ENCODE measurements around the gene RNF113B.
A peak's percentile ranks its signal among the peaks of the same experiment; 100 is the strongest.

Gene RNF113B

GRCh38 chr13:98216711-98217285 lies 39.7 kb upstream of the RNF113B start:
- no peak overlapping the region for H3K4me3 ChIP-seq (ENCODE audit: low read depth in 1 of 2, low read length in 2 of 2)
- peak overlapping the region; percentile 25 for H3K27ac ChIP-seq (ENCODE audit: low read depth, low read length)
- peaks cover 37% of the 10 kb centered on the region for H3K4me1 ChIP-seq (ENCODE audit: insufficient read depth, low read length)
- H3K27me3 ChIP-seq (ENCODE audit: control insufficient read depth in 1 of 2, insufficient read depth in 2 of 2, low read length in 2 of 2) = no peaks in the 10 kb centered on the region
- no peaks in the 10 kb centered on the region for H3K9me3 ChIP-seq (ENCODE audit: low read length)
- no peaks in the 10 kb centered on the region for H3K36me3 ChIP-seq (ENCODE audit: insufficient read depth, low read length)
- H3K9ac ChIP-seq (ENCODE audit: low read length) = no peak overlapping the region

- no peak overlapping the region for H3K4me3 ChIP-seq (ENCODE audit: low read depth in 1 of 2, low read length in 2 of 2)
- H3K9me3 ChIP-seq (ENCODE audit: low read length) = no peaks in the 10 kb centered on the region
- no peaks in the 10 kb centered on the region for H3K36me3 ChIP-seq (ENCODE audit: insufficient read depth, low read length)
- peaks cover 34% of the 10 kb centered on the region for H3K4me1 ChIP-seq (ENCODE audit: insufficient read depth, low read length)
- no peak overlapping the region for H3K27ac ChIP-seq (ENCODE audit: low read depth, low read length)
- H3K9ac ChIP-seq (ENCODE audit: low read length) = no peak overlapping the region
- no peaks in the 10 kb centered on the region for H3K27me3 ChIP-seq (ENCODE audit: control insufficient read depth in 1 of 2, insufficient read depth in 2 of 2, low read length in 2 of 2)
Observed at GRCh38 chr13:98216135-98216565, 39.1 kb upstream of the RNF113B start.

DNA sequence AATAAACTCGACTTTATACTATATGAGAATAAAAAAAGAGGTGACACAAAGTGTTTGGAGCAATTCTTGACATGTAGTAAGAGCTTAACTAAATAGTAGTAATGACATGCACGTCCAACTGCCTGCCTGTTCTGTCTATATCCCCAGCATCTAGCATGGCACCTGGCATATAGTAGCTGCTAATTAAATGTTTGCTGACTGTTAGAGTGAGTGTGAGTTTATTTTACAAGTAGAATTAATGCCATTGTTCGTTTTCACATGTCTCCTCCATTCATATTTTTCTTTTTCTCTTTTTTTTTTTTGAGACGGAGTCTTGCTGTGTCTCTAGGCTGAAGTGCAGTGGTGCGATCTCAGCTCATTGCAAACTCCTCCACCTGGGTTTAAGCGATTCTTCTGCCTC lies 38.4 kb upstream of the RNF113B start:
- Histone ChIP-seq H3K4me1 (ENCODE audit: insufficient read depth, low read length) (peaks cover 28% of the 10 kb centered on the region), H3K4me3 (ENCODE audit: low read depth in 1 of 2, low read length in 2 of 2) (no peak overlapping the region), H3K36me3 (ENCODE audit: insufficient read depth, low read length) (no peaks in the 10 kb centered on the region), H3K27me3 (ENCODE audit: control insufficient read depth in 1 of 2, insufficient read depth in 2 of 2, low read length in 2 of 2) (no peaks in the 10 kb centered on the region), H3K9me3 (ENCODE audit: low read length) (no peaks in the 10 kb centered on the region), H3K27ac (ENCODE audit: low read depth, low read length) (no peak overlapping the region), H3K9ac (ENCODE audit: low read length) (no peak overlapping the region)

DNA sequence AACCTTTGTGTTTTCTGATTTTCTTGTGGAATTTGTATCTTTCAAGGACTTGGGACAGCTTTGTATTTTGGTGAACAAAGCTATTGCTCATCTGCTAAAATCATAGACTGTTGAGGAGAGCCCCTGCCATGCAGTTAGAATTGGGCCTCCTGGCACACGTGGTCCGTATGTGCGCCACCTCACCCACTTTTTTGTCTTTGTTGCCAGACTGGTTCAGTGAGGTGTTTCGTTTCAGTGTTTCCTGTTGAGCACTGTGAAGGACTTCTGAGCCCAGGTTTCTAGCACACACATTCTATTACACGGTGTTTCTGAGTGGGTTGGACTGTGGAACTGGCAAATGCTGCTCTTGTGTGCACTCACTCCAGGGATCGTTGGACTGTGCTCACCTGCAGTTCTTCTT lies 37.6 kb upstream of the RNF113B start:
- no peaks in the 10 kb centered on the region for H3K36me3 ChIP-seq (ENCODE audit: insufficient read depth, low read length)
- no peak overlapping the region for H3K9ac ChIP-seq (ENCODE audit: low read length)
- no peak overlapping the region for H3K4me3 ChIP-seq (ENCODE audit: low read depth in 1 of 2, low read length in 2 of 2)
- H3K9me3 ChIP-seq (ENCODE audit: low read length) = no peaks in the 10 kb centered on the region
- H3K27me3 ChIP-seq (ENCODE audit: control insufficient read depth in 1 of 2, insufficient read depth in 2 of 2, low read length in 2 of 2) = no peaks in the 10 kb centered on the region
- H3K27ac ChIP-seq (ENCODE audit: low read depth, low read length) = no peak overlapping the region
- H3K4me1 ChIP-seq (ENCODE audit: insufficient read depth, low read length) = peaks cover 20% of the 10 kb centered on the region

DNA sequence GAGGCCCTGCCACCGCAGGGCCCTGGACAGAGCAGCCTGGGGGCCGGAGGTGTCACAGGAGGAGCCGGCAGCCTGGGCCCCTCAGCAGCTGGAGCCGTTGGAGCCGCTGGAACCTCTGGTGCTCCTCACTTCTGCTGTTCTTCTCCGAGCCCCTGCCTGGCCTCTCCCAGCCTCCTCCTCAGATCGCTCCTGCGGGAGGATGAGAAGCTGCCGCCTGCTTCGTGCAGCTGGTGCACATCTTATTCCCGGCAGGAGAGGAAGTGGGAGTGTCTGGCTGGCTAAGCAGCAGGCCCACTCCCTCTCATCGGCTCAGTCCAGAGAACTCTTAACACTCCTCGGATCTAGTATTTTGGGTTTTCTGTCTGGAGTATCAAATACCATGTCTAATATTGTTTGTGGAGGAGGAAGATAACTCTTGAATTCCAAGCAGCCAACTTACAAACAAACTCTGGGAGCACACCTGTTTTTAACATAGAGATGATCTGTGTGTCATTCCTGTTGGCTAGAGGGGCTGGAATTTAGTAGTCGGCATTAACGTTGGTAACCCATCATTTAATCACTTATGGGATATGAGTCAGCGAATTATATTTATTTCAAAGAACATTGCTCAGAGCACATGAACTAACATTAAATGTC lies 37.1 kb upstream of the RNF113B start:
- Histone ChIP-seq H3K27ac (ENCODE audit: low read depth, low read length) (peak overlapping the region; percentile 48), H3K4me1 (ENCODE audit: insufficient read depth, low read length) (peaks cover 19% of the 10 kb centered on the region)

DNA sequence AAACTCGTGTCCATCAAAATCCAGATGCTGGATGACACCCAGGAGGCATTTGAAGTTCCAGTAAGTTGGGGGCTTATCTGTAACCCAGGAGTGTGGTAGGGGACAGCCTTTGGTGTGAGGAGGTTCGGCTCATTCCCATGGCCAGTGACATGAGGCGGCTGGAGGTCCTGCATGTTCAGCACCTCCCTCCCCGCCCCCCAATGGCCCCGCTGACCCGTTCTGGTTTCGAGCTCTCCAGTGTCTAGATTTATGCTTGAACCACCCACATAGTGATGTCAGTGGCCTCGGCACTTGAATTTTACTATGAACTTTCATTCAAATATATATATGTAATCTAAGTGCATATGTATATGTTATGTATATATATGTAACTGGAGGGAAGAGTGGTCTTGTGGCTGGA lies 36.3 kb upstream of the RNF113B start:
- no peak overlapping the region for H3K27ac ChIP-seq (ENCODE audit: low read depth, low read length)

More for the DNA sequence above, 37.1 kb upstream of the RNF113B start:
- Histone ChIP-seq H3K4me3 (ENCODE audit: low read depth in 1 of 2, low read length in 2 of 2) (no peak overlapping the region), H3K9ac (ENCODE audit: low read length) (no peak overlapping the region), H3K9me3 (ENCODE audit: low read length) (no peaks in the 10 kb centered on the region), H3K27me3 (ENCODE audit: control insufficient read depth in 1 of 2, insufficient read depth in 2 of 2, low read length in 2 of 2) (no peaks in the 10 kb centered on the region), H3K36me3 (ENCODE audit: insufficient read depth, low read length) (no peaks in the 10 kb centered on the region)

DNA sequence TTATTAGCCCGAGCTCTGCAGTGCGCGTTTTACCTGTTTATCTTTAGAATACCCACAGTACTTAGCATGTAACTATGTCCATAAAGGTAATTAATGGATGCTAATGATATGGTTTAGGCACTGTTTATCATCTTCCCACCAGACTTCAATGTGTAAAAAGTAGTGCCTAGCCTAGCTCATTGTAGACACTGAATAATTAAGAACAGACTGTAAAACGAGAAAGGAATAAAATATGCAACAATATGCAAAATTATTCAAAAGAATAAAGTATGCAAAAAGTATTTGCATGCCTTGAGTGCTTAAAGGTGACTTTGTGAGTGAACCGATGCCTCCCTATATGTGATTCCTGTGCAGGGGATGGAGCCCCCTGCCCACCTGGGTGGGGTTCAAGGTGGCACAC lies 35.7 kb upstream of the RNF113B start:
- H3K4me3 ChIP-seq (ENCODE audit: low read depth in 1 of 2, low read length in 2 of 2) = no peak overlapping the region
- no peak overlapping the region for H3K9ac ChIP-seq (ENCODE audit: low read length)
- no peak overlapping the region for H3K27ac ChIP-seq (ENCODE audit: low read depth, low read length)
- H3K9me3 ChIP-seq (ENCODE audit: low read length) = no peaks in the 10 kb centered on the region
- peaks cover 25% of the 10 kb centered on the region for H3K4me1 ChIP-seq (ENCODE audit: insufficient read depth, low read length)
- H3K27me3 ChIP-seq (ENCODE audit: control insufficient read depth in 1 of 2, insufficient read depth in 2 of 2, low read length in 2 of 2) = no peaks in the 10 kb centered on the region
- no peaks in the 10 kb centered on the region for H3K36me3 ChIP-seq (ENCODE audit: insufficient read depth, low read length)

More for the DNA sequence above, 36.3 kb upstream of the RNF113B start:
- Histone ChIP-seq H3K36me3 (ENCODE audit: insufficient read depth, low read length) (no peaks in the 10 kb centered on the region), H3K9ac (ENCODE audit: low read length) (no peak overlapping the region), H3K4me3 (ENCODE audit: low read depth in 1 of 2, low read length in 2 of 2) (no peak overlapping the region), H3K9me3 (ENCODE audit: low read length) (no peaks in the 10 kb centered on the region), H3K4me1 (ENCODE audit: insufficient read depth, low read length) (peaks cover 19% of the 10 kb centered on the region), H3K27me3 (ENCODE audit: control insufficient read depth in 1 of 2, insufficient read depth in 2 of 2, low read length in 2 of 2) (no peaks in the 10 kb centered on the region)

GRCh38 chr13:98208606-98209005 lies 31.5 kb upstream of the RNF113B start:
- Histone ChIP-seq H3K4me1 (ENCODE audit: insufficient read depth, low read length) (peaks cover 27% of the 10 kb centered on the region), H3K4me3 (ENCODE audit: low read depth in 1 of 2, low read length in 2 of 2) (no peak overlapping the region), H3K27ac (ENCODE audit: low read depth, low read length) (peak overlapping the region; percentile 48), H3K27me3 (ENCODE audit: control insufficient read depth in 1 of 2, insufficient read depth in 2 of 2, low read length in 2 of 2) (no peaks in the 10 kb centered on the region), H3K9me3 (ENCODE audit: low read length) (no peaks in the 10 kb centered on the region), H3K36me3 (ENCODE audit: insufficient read depth, low read length) (no peaks in the 10 kb centered on the region), H3K9ac (ENCODE audit: low read length) (no peak overlapping the region)

GRCh38 chr13:98207416-98207815 lies 30.3 kb upstream of the RNF113B start:
- H3K4me3 ChIP-seq (ENCODE audit: low read depth in 1 of 2, low read length in 2 of 2) = no peak overlapping the region
- no peak overlapping the region for H3K9ac ChIP-seq (ENCODE audit: low read length)
- H3K27ac ChIP-seq (ENCODE audit: low read depth, low read length) = peak overlapping the region; percentile 78
- H3K9me3 ChIP-seq (ENCODE audit: low read length) = no peaks in the 10 kb centered on the region
- H3K4me1 ChIP-seq (ENCODE audit: insufficient read depth, low read length) = peaks cover 29% of the 10 kb centered on the region
- H3K36me3 ChIP-seq (ENCODE audit: insufficient read depth, low read length) = no peaks in the 10 kb centered on the region
- no peaks in the 10 kb centered on the region for H3K27me3 ChIP-seq (ENCODE audit: control insufficient read depth in 1 of 2, insufficient read depth in 2 of 2, low read length in 2 of 2)

GRCh38 chr13:98206946-98207345 lies 29.9 kb upstream of the RNF113B start:
- Histone ChIP-seq H3K9ac (ENCODE audit: low read length) (no peak overlapping the region), H3K27me3 (ENCODE audit: control insufficient read depth in 1 of 2, insufficient read depth in 2 of 2, low read length in 2 of 2) (no peaks in the 10 kb centered on the region), H3K4me1 (ENCODE audit: insufficient read depth, low read length) (peaks cover 34% of the 10 kb centered on the region), H3K4me3 (ENCODE audit: low read depth in 1 of 2, low read length in 2 of 2) (no peak overlapping the region), H3K27ac (ENCODE audit: low read depth, low read length) (peak overlapping the region; percentile 78), H3K9me3 (ENCODE audit: low read length) (no peaks in the 10 kb centered on the region), H3K36me3 (ENCODE audit: insufficient read depth, low read length) (no peaks in the 10 kb centered on the region)

GRCh38 chr13:98204546-98204945 lies 27.5 kb upstream of the RNF113B start:
- Histone ChIP-seq H3K9ac (ENCODE audit: low read length) (no peak overlapping the region), H3K27me3 (ENCODE audit: control insufficient read depth in 1 of 2, insufficient read depth in 2 of 2, low read length in 2 of 2) (no peaks in the 10 kb centered on the region), H3K27ac (ENCODE audit: low read depth, low read length) (no peak overlapping the region), H3K9me3 (ENCODE audit: low read length) (no peaks in the 10 kb centered on the region), H3K4me1 (ENCODE audit: insufficient read depth, low read length) (peaks cover 51% of the 10 kb centered on the region), H3K36me3 (ENCODE audit: insufficient read depth, low read length) (no peaks in the 10 kb centered on the region), H3K4me3 (ENCODE audit: low read depth in 1 of 2, low read length in 2 of 2) (no peak overlapping the region)
